GM18499 (cell line): ENCODE data around the gene ELANE.
"Not testable (repeated sequence)": the region's sequence is repeated elsewhere in the genome, so short reads cannot be mapped to it uniquely, and the experiment has no call there.

Experiments used
- ATAC-seq: cut with Tn5 transposase; IDR thresholded peaks from one replicate; pipeline ENCODE4 v1.9.1; 2021; ENCODE audit warnings: moderate number of reproducible peaks; ENCODE audit not compliant: insufficient read depth, unreplicated experiment

The ELANE gene

DNA sequence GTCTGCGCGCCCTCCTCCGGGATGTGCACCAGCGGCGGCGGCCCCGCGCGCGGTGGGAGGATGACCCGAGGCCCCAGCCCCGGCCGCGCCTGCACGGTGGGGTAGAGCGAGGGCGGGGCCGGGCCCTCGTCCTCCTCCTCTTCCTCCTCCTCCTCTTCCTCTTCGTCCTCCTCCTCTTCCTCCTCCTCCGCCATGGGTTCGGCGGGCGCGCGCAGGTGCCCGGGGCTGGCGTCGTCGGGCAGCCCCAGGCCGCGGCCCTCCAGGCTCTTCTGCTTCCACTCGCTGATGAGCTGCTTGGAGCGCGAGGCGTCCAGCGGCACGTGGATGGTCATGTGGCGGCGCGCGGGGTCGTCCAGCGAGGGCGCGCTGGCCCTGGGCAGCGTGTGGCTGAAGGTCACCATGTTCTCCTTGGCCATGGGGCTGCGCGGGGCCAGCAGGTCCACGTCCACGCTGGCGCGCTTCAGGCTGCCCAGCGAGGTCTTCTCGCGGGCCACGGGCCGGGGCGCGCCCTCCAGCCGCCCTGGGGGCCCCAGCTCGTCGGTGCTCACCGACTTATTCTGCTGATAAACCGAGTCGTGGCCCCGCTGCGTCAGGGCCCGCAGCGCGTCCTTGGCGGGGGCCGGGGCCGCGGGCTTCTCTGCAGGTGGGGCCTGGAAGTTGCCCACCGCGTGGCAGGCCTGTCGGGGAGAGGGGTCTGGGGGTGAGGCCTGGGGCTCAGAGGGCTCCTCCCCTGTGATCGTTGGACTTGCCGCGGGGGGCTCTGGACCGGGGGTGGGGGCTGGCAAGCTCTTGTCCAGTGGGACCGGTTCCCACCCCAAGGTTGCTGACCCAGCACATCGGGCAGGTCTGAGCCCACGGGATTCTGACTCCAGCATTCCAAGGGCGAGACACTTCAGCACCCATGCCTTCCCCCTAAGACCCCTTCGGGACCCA is 38.6 kb upstream of the ELANE start:
- no peak for ATAC-seq

DNA sequence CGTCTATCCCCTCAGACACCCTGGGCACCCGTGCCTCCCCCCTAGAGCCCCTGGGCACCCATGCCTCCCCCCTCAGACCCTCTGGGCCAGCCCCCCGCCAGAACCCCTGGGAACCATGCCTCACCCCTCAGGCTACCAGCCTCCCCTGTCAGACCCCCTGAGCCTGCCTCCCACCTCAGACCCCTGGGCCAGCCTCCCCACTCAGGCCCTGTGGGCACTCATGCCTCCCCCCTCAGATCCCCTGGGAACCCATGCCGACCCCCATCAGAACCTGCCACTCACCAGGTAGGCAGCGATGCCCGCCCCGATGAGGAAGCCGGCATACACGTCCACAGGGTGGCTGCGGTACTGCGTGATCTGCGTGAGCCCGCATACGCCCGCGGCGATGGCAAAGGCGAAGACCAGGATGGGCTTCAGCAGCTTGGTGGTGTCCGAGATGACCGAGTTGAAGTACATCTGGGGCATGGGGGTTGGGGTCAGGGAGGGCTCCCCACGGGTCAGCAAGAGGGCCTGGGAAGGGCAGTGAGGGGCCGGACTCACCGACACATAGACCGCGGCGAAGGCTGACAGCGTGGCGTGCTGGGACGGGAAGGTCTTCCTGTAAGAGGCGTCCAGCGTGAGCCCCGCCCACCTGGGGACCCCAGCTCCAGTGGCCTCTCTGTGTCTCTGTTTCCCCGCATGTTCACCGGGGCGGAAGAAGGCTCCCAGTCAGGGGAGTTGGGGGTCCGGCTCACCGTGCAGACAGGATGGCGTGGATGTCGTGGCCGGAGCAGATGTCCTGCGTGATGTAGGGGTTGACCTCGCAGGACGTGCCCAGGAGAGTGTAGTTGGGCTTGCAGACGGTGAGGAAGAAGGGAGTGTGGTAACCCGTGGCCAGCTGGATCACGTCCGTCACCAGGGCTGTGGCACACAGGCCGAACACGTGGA is 37.7 kb upstream of the ELANE start:
- ATAC-seq = no peak

DNA sequence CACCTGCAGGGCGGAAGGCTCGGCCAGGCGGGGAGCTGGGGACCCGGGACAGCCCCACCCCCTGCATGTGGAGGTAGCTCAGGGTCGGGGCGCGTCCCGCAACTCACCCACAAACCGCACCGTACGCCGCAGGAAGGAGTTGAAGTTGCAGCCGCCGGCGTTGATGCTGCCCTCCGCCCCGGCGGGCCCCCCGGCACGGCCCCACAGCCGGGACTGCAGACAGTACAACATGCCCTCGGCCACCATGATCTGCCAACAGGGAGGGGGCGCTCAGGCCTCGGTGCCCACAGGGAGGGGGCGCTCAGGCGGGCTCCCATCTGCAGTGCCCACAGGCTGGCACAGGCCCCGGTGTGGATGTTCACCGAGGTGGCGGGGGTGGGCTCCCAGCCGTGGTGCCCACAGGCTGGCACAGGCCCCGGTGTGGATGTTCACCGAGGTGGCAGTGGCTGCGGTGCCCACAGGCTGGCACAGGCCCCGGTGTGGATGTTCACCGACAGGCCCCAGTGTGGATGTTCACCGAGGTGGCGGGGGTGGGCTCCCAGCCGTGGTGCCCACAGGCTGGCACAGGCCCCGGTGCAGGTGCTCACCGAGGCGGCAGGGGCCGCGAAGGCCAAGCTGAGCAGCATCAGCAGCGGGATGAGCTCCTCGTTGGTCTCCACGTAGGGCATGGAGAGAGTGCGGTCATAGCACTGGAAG is 36.9 kb upstream of the ELANE start:
- ATAC-seq = no peak

DNA sequence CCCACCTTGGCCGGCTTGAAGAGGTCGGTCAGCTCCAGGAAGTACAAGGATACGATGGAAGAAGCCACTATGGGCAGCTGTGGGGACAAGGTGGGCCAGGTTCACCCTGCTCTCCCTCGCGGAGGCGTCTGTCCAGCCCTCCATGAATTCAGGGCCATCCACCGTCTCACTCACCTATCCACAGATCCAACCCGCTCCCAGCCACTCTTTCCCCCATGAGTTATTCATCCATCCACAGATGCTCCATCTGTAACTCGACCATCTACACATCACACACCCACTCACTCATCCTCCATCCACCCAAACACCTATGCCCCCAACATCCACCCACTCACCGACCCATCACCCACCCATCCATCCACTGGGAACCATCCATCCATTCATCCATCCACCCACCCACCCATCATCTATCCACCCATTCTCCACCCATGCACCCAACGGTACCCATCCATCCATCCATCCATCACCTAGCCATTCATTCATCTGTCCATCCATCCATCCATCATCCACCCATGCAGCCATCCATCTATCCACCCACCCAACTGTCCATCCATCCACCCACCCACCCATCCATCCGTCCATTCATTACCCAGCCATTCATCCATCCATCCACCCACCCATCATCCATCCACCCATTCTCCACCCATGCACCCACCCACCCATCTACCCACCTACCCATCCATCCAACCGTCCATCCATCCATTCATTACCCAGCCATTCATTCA is 36.2 kb upstream of the ELANE start:
- no peak for ATAC-seq

DNA sequence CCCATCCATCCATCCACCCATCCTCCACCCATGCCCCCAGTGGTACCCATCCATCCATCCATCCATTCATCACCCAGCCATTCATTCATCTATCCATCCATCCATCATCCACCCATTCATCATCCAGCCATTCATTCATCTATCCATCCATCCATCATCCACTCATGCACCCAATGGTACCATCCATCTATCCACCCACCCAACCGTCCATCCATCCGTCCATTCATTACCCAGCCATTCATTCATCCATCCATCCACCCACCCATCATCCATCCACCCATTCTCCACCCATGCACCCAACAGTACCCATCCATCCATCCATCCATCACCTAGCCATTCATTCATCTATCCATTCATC is 35.6 kb upstream of the ELANE start:
- ATAC-seq = no peak

- ATAC-seq = not testable (repeated sequence)
Measured at GRCh38 chr19:820212-820611, 31.9 kb upstream of the ELANE start.

GRCh38 chr19:821231-821824 is 30.8 kb upstream of the ELANE start:
- no peak for ATAC-seq

DNA sequence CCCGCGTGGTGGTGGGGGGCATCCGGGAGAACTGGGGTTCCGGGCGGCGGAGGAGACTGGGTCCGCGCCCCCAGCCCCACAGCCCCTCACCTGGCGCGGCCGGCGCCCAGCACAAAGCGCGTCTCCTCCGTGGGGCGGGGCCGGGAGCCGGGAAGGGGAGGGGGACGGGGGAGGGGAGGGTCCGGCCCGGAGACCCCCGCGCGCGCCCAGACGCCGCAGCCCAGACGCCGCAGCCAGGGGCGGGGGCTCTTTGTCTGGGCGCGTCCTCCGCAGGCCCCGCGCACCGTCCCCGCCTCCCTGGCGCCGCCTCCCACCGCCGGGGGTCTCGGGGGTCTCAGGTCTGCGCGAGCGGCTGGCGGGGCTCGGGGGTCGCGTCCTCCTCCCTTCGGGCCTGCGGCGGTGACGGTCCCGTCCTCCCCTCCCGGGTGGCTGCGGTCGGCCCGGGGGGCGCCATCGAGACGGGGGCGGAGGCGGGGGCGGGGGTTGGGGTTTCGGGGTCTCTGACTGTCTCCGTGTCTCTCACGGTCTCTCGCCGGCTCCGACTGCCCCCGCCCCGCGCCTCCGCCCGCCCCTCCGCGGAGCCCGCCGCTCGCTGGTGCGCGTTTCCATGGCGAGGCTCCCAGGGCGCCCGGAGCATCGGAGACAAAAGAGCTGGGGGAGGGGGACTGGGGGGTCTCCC is 30.1 kb upstream of the ELANE start, which contains the start of gene PLPPR3:
Gene PLPPR3, minus strand, starts transcription at position 131 of the 679 bp plus-strand sequence. CDS start 396 bp downstream, outside the sequence.
- ATAC-seq = no peak

DNA sequence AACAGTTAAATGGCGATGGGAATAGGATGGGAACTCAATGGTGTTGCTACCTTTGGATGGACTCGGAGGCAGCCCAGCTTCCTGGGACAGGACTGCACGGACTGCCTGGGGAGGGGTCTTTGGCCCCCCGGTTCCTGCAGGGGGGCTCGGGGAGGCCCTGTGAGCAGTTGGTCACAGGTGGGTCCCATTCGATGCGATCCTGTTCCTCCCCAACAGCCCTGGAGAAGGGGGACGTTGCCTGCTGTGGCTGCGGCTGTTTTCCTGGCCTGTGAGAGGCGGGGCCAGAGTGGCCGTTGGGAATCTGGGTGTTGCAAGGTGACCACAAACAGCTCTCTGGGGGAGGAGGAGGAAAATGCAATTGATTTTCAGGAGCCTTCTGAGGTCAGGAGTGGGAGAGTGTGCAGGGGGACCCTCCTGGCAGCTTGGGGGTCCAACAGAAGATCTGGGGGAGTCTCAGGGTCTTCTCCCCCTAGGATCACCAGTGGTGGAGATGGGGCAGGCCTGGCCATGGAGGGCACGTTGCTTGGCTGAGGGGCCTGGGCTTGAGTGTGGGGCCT is 28.5 kb upstream of the ELANE start:
- ATAC-seq = no peak

DNA sequence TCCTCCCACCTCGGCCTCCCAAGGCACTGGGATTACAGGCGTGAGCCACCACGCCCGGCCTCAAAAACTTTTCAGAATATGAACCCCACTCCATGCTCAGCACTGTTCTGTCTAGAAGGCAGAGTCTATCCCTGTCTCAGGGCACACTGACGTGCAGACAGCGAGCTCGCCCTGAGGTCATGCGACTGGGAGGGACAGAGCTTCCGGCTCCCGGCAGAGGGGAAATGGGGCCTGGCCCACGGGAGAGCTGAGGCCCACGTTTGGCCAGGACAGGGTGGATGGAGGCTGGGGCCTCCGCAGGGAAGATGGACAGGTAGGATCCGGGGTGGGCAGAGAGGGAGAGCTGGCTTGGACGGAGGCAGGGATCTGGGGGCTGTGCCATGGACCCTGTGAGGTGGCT is 27.2 kb upstream of the ELANE start:
- no peak for ATAC-seq

- ATAC-seq = no peak
Measured at GRCh38 chr19:825897-826644, 26.0 kb upstream of the ELANE start.

DNA sequence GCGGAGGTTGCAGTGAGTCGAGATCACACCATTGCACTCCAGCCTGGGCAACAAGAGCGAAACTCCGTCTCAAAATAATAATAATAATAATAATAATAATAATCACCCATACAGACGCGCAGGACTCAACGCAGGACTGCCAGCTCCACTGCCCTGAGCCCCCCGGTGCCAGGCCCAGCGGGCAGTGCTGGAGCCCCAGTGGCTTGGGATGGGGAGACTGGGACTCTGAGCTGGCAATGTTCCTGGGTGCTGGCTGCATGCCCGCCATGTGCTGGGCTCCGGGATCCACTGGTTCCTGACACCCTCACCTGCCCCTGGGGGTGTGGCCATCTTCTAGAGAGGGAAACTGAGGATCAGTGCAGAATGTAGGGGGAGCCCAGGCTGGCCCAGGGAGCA is 24.8 kb upstream of the ELANE start:
- no peak for ATAC-seq

- no peak for ATAC-seq
Measured at GRCh38 chr19:827710-828321, 24.3 kb upstream of the ELANE start, which contains the start of gene AZU1. TSS of gene AZU1 (plus strand) at chr19:827837. CDS start at chr19:827847, 10 bp downstream.

DNA sequence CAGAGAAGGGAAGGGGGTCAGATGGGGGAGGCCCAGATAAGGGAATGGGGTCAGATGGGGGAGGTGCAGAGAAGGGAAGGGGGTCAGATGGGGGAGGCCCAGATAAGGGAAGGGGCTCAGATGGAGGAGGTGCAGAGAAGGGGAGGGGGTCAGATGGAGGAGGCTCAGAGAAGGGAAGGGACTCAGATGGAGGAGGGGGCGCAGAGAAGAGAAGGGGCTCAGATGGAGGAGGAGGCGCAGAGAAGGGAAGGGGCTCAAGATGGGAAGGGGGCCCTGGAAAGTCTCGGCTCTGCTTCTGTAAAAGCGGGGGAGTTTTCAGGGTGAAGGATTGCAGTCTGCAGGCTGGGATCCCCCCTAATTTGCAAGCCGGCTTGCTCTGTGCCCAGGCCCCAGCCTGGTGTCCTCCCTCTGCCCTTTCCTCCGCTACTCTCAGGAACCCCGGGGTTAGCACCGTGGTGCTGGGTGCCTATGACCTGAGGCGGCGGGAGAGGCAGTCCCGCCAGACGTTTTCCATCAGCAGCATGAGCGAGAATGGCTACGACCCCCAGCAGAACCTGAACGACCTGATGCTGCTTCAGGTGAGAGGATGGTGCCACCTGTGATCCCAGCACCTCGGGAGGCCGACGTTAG is 22.9 kb upstream of the ELANE start:
- no peak for ATAC-seq

DNA sequence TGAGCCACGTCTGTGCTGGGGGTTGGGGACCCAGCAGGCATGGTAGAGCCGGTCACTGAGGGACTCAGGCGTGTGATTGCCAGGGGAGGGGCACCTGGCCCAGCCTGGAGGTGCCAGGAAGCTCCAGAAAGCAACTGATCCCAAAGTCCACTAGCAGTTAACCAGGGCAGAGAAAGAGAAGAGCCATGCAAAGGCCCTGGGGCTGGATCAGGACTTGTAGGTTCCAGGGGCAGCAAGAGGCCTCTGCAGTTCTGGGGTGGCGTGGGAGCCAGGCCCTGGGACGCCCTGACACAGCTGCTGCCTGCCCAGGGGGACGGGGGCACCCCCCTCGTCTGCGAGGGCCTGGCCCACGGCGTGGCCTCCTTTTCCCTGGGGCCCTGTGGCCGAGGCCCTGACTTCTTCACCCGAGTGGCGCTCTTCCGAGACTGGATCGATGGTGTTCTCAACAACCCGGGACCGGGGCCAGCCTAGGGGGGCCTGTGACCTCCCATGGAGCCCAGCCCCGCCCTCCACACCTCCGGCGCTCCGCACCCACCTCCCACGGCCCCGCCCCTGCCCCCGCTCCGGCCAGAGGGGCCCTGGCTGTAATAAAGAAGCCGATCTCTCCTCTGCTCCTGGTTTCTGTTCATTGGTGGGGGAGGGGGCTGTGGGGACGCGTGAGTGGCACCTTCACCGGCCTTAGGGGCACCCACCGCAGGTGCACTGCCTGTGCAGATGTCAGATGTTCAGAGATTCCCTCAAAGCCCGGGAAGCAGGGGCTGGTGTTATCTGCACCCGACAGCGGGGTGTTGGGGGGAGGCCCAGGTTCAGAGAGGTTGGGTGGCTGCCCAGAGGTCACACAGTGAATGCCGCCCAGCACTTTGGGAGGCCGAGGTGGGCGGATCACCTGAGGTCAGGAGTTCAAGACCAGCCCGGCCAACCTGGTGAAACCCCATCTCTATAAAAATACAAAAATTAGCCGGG is 20.4 kb upstream of the ELANE start:
- ATAC-seq = no peak

GRCh38 chr19:834216-834615 is 17.9 kb upstream of the ELANE start:
- ATAC-seq = no peak
